Pancreas (tissue), 10 donors: ENCODE results near the gene ATP1A1. TPM values are rescaled to one million over a fixed set of nuclear protein-coding genes. Genes with fewer than 3 reads are reported as not detected.

Experiments
- ATAC-seq, 4 donors: fragments of 200-7000 bp; cut with Tn5 transposase; one replicate each; pipeline versions ENCODE4 v1.8.0 to v1.9.1; 2020; ENCODE audit warnings: mild to moderate bottlenecking in 4 of 4, moderate library complexity in 4 of 4
- DNase-seq, 6 donors: peaks; one replicate each; pipeline ENCODE4 v3.0.0-alpha.2; 2020
- FAIRE-seq: peaks from 2 replicates; lab custom pipeline; 2012; peaks lifted over from hg19 to GRCh38; lab: Jason Lieb, UNC
- H3K27ac ChIP-seq, 4 donors: fragments of 200-600 bp; sonication (generic); 1 replicate in 3 of 4; 2 replicates in 1 of 4; pipeline versions ENCODE4 v1.5.0 to v1.8.0; 2020
- H3K27me3 ChIP-seq, 4 donors: fragments of 200-600 bp; one replicate each; pipeline ENCODE4 v1.8.0; 2021
- H3K36me3 ChIP-seq, 3 donors: fragments of 200-600 bp; sonication (generic) in 1 of 3; one replicate each; pipeline versions ENCODE4 v1.5.0 to v1.8.0; 2020 to 2021
- H3K4me1 ChIP-seq, 3 donors: fragments of 200-600 bp; one replicate each; pipeline ENCODE4 v1.8.0; 2021
- H3K4me3 ChIP-seq, 4 donors: fragments of 200-600 bp; sonication (generic) in 2 of 4; one replicate each; pipeline versions ENCODE4 v1.5.0 to v1.8.0; 2020 to 2021
- H3K9me3 ChIP-seq, 4 donors: fragments of 200-600 bp; one replicate each; pipeline ENCODE4 v1.8.0; 2021
- CTCF ChIP-seq, 4 donors: fragments of 200-600 bp; sonication (generic) in 3 of 4; IDR thresholded peaks; one replicate each; pipeline versions ENCODE4 v1.5.0 to v1.8.0; 2021; ENCODE audit warnings: antibody characterized with exemption in 4 of 4
- WGBS, 2 donors: extraction: QIAGEN DNeasy Blood & Tissue Kit; methylation state at CpG; one replicate each; pipeline ENCODE4 v1.1.7; 2013; 5-methylcytosine and 5-hydroxymethylcytosine counted together
- intact Hi-C, 3 donors: fragments of 100-400 bp; cut with DNase I; formaldehyde crosslinking; loops; one replicate each; pipeline versions ENCODE4 v1.11.1 to v1.14.2; 2022
- polyA plus RNA-seq, 2 donors: library from polyadenylated mRNA; stranded (reverse); fragments of 200-250 nt; gene quantifications; one replicate each; pipeline ENCODE4 v1.2.3, GENCODE V29; 2013
- total RNA-seq, 6 donors: library from RNA; stranded (reverse); fragmentation: NEBNext Ultra II Directional in 4 of 6; extraction: Animal tissue kit (Norgen Biotek cat#: 25700) in 4 of 6; gene quantifications; one replicate each; pipeline versions ENCODE4 v1.2.1 to v1.2.4, GENCODE V29; 2021 to 2023
- donor health status: healthy with polysubstance abuse.
- donor health status: DM: no; HTN: no; CAD: no; lungs with moderate emphysema.
- donor health status: DM: no; HTN: no; CAD: no.
- donor health status: control.
- donor health status: control.
- donor health status: Bipolar disorder and iron deficiency.
- donor health status: DM: yes; HTN: yes; CAD: no.
- donor health status: DM: no; HTN: no; CAD: no.
- donor health status: DM: no; HTN: no; CAD: no.
- donor health status: DM: yes; HTN: yes; CAD: no.

Gene ATP1A1
- total and polyA plus RNA-seq, 8 donors: 226 to 735 (median 490) TPM

DNA sequence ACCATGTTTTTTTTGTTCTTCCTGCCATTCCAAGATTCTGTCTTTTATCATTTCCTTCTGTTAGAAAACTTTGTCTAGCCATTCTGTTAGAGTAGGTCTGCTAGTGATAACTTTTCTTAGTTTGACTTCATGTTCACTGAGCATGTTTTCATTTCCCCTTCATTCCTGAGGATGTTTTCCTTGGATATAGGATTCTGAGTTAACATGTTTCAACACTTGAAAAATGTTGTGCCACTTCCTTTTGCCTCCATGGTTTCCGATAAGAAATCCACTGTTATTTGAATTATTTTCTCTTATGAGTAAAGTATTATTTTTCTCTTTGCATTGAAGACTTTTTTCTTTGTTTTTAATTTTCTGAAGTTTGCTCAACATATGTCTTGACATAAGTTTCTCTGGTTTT lies 66.7 kb downstream of the ATP1A1 start:
- intact Hi-C loops: no loop called here
- H3K36me3 ChIP-seq: no peaks in the 10 kb centered on the region
- no peaks in the 10 kb centered on the region for H3K4me1 ChIP-seq
- DNase-seq (no peak), FAIRE-seq (no peak), ATAC-seq (no peak)
- TF ChIP-seq CTCF (IDR thresholded peaks at IDR 0.05): no peak
- H3K27me3 ChIP-seq: no peaks in the 10 kb centered on the region
- 89% methylated on average over 1 of the region's 1 CpG for WGBS, 2 donors
- H3K9me3 ChIP-seq: no peaks in the 10 kb centered on the region
- H3K27ac ChIP-seq: no peak overlapping the region
- H3K4me3 ChIP-seq: no peak overlapping the region

DNA sequence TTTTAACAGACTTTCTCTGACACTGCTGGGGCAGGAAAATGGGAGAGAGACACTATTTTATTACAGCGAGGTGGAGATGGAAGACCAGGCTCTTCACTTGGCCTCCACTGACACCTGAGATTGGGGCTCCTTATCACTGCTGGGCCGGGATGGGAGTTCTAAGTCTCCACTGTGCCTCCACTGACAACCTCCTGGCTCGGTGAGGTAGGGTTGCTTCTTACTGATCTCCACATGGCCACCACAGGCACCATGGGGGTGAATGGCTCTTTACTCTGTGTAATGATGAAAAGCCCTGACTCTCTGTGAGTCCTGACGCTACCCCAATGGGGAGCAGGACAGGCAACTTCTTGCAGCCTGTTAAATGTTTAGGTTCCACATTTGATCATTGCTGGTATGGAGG lies 67.7 kb downstream of the ATP1A1 start:
- Histone ChIP-seq H3K27ac (no peak overlapping the region), H3K4me3 (no peak overlapping the region), H3K9me3 (no peaks in the 10 kb centered on the region), H3K36me3 (no peaks in the 10 kb centered on the region), H3K4me1 (no peaks in the 10 kb centered on the region), H3K27me3 (no peaks in the 10 kb centered on the region)
- no peak for TF ChIP-seq CTCF (IDR thresholded peaks at IDR 0.05)
- intact Hi-C loops: no loop called here
- FAIRE-seq (no peak), DNase-seq (no peak), ATAC-seq (no peak)
- WGBS, 2 donors: 90 to 91% methylated on average over 4 of the region's 4 CpGs

DNA sequence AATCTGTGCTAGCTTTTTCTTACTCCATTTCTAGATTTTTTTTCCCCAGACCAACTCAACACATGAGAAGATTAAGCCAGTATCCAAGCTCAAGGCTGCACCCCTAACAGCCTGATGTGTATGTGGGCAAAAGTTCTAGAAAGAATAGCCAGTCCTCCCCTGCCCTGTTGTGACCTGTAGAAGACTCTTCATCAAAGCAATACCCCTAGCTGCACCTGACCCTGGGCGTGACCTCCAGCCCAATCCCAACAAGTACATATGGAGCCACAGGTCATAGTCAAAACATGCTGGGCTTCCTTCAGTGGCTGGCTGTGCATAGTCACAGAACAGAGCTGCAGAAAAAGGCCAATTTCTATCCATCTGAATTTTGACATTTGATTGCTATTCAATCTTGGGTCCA lies 72.5 kb downstream of the ATP1A1 start:
- Histone ChIP-seq H3K36me3 (no peaks in the 10 kb centered on the region), H3K27ac (no peak overlapping the region), H3K27me3 (no peaks in the 10 kb centered on the region), H3K4me3 (no peak overlapping the region), H3K9me3 (no peaks in the 10 kb centered on the region), H3K4me1 (no peaks in the 10 kb centered on the region)
- no peak for FAIRE-seq
- 73 to 79% methylated on average over 1 of the region's 1 CpG for WGBS, 2 donors
- ATAC-seq: no peak
- intact Hi-C loops: no loop called here
- DNase-seq: no peak
- TF ChIP-seq CTCF (IDR thresholded peaks at IDR 0.05): no peak

DNA sequence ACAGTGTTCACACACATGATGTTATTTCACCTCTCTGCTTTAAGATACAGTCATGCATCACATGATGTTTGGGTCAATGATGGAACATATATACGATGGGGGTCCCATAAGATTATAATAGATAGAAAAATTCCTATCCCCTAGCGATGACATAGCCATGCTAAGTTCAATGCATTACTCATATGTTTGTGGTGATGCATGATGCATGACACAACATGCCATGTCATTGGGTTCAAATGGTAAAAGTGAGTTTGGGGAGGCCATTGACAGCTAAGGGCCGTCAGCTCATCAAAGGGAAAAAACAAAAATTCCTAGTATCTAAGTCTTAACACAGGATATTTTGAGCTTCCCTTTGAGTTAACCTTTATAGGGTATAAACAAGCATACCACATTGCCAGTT lies 73.6 kb downstream of the ATP1A1 start:
- Histone ChIP-seq H3K27ac (no peak overlapping the region), H3K9me3 (no peaks in the 10 kb centered on the region), H3K27me3 (no peaks in the 10 kb centered on the region), H3K36me3 (no peaks in the 10 kb centered on the region), H3K4me1 (no peaks in the 10 kb centered on the region), H3K4me3 (no peak overlapping the region)
- FAIRE-seq: no peak
- 90 to 92% methylated on average over 3 of the region's 3 CpGs for WGBS, 2 donors
- no peak for TF ChIP-seq CTCF (IDR thresholded peaks at IDR 0.05)
- ATAC-seq: no peak
- intact Hi-C loops: no loop called here
- DNase-seq: no peak

DNA sequence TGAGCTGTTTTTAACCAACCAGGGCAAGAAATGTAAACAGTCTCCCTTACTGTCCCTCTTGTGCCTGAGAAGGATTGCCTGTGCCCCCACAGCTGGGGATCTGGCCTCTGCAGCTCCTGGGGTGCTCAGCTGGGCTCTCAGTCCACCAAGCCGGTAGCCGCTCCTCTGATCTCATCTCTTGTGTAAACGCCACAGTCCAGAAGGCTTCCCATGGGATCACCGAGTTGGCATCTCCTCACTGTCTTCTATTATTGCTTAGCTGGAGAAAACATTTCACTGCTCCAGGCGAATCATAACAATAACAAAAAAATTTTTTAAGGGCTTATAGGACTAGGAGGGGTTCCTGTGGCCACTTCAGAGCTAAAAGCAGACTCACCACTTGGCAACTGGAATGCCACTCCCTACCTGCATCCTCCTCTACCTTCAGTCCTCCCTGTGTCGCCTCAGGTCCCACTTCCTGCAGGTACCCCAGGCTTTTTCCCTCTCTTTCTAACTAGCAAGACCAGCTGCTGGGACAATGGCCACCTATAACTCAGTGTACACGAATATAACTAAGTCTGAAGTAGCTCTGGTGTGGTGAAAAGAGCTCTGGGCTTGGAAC lies 75.8 kb downstream of the ATP1A1 start:
- no peaks in the 10 kb centered on the region for H3K36me3 ChIP-seq
- no peak for TF ChIP-seq CTCF (IDR thresholded peaks at IDR 0.05)
- DNase-seq (no peak), ATAC-seq (peak in 2 of 4 donors; percentile 36 to 43), FAIRE-seq (no peak)
- WGBS, 2 donors: 53 to 55% methylated on average over 7 of the region's 7 CpGs
- no peak overlapping the region for H3K4me3 ChIP-seq
- no peaks in the 10 kb centered on the region for H3K27me3 ChIP-seq
- no peaks in the 10 kb centered on the region for H3K4me1 ChIP-seq
- intact Hi-C loops: no loop called here
- no peak overlapping the region for H3K27ac ChIP-seq
- no peaks in the 10 kb centered on the region for H3K9me3 ChIP-seq
